Dermis microvascular lymphatic vessel endothelial cell (primary cell): Measurements from ENCODE around the gene IQCN. TPM values are rescaled to one million over a fixed set of nuclear protein-coding genes. Genes with fewer than 3 reads are reported as not detected.

Experiments
- DNase-seq, 2 donors: peaks; one replicate each; pipeline versions ENCODE4 v3.0.0 to v3.0.0-alpha.2; 2010; ENCODE audit warnings: low read depth in 2 of 2
- total RNA-seq: library from RNA; depleted of rRNA; stranded (reverse); fragments of >200 nt; gene quantifications from 2 replicates; pipeline ENCODE4 v1.2.1, GENCODE V29; 2014

The IQCN gene
- total RNA-seq, 1 donor from 2014 or later, result 0.13 TPM

DNA sequence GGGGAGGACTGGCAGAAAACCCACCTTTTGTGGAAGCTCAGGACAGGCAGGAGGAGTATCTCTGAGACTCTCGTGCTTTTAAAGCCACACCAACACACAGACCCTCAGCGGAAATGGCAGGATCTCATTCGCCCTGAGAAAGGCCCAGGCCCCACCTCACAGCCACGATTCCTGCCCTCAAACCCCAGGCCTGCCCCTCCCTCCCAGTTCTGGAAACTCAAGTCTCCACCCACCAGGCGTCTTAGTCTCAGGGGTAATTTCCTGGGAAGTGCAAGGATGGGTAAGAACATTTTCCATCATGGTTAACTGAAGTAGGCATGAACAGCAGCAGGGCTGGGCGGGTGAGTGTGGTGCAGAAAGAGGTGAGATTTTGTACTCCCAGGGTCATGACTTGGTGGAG, 40.1 kb downstream of the IQCN start:
- no peak for DNase-seq

DNA sequence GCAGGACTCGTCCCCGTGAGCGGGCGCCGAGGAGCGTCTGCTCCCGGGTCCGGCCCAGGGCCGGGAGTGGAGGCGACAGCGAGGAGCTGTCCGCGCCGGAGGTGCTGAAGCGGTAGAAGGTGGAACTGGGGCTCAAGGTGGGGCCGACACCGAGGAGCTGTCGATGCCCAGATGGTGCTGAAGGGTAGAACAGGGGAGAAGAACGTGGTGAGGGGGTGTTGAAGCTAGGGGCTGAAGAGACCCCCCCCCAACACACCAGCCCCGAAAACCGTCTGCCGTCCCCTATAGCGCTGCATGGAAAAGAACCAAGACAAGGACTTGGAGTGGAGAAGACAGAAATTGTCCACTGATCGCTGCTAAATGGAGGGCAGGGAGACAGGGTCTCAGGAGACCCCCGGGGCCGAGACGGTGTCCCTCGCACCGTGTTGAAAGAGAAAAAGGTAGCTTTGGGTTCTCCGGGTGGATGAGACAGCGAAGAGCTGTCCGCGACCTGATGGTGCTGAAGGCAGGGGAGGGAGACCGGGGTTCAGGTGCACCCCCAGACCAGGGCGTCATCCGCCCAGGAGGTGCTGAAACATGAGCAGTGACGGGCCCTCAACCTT, 40.9 kb downstream of the IQCN start:
- peak in 1 of 2 donors; percentile 59 for DNase-seq

DNA sequence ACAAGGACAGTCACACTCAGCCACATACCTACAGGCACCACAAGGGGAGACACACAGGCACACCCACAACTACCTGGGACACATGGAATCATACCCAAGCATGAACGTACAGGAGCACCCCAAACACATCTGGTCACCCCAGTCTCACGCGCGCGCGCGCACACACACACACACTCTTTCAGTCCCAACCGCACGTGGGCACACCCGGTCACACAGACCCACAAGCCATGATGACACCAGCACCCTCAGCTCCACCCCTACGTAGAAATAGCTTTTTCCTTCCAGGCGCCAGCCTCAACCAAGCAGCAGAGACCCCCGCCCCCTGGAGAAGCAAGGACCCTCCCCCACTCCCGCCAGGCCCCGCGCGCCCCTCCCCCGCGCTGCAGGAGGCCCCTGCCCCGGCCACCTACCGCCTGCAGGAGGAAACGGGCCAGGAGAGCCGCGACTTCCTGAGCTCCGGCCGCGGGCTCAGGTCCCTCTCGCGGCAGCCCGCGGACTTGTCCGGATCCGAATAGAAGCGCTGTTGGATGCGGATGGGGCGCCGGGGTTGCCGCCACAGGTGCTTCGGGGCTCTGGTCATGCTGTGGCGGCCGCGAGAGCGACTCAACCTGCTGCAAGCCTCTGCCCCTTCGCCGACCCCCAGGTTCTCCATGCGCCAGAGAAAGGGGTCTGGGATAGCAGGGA, 41.6 kb downstream of the IQCN start:
- peak in 1 of 2 donors; percentile 12 for DNase-seq

DNA sequence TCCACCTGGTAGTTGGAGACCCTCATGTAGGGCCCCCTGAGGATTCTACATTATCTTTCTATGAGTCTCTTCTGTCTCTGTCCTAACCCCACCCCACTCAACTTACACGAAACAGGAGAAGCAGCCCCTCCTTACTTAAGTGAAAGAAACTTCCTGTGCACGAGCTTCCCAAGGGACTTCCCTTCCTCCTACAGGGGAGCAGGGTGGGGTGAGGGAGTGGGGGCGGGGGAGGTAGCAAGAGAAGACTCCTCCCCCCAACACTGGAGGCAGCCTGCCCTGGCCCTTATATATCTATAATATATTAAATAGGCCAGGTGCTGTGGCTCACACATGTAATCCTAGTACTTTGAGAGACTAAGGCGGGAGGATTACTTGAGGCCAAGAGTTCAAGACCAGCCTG, 42.5 kb downstream of the IQCN start:
- no peak for DNase-seq

DNA sequence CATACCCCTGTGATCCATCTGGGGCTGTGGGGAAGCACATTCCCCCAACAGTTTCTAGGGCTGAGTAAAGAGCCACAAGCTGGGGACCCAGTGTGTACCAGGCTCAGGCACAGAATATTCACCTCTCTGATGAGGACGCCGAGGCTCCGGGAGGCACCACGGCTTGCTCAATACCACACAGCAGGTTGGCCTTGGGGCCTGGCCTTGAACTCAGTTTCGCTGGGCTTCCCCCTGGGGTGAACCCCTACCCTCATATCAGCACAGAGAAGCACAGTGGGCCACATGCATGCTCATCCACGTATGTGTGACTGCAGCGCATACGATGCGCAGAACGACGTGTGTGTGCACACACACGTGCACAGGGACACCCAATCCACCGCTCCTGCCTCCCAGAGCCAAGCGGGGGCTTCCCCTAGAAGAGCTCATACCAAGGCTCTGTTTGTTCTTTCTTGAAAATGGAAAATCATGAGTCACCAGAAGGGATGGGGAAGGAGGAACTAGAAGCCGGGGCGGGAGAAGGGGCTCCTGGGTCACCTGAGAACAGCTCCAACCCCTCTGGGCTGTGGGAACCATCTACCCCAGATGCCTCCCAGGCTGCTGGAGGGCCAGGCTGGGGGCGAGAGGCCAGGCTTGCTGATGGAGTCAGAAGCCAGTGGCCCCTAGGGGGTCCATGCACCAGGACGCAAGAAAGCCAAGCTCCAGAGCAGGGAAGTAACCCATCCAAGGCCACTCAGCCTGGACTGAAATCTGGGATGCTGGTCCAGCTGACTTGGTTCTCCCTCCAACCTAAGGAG, 43.1 kb downstream of the IQCN start:
- DNase-seq, result no peak

DNA sequence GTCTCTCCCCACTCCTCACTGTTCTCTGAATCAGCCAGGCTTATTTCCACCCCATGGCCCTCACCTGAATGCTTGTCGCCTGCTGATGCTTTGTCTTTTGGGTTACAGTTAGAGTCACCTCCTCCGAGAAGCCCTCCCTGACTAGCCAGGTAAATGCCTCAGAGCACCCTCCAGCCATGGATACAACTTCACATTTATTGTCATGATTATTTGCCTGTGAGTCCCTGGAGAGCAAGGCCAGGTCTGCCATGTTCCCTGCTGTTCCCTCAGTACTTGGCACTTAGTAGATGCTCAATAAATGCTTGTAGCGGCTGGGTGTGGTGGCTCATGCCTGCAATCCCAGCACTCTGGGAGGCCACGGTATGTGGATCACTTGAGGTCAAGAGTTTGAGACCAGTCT, 44.3 kb downstream of the IQCN start:
- DNase-seq, result no peak

DNA sequence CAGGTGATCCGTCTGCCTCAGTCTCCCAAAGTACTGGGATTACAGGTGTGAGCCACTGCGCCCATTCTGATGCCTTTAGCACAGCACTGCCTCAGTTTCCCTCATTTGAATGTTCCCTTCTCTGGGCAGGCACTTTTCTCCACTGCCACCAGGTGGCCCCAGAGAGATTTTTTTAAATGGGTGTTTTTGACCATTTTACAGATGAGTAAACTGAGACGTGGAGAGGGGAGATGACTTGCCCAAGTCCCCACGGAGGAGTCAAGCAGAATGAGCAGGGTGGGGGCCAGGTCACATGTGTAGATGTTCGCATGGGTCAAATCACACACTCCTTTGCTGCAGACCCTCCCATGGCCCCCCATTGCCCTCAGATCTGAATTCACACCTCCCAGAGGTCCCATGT, 44.8 kb downstream of the IQCN start:
- DNase-seq, result no peak

DNA sequence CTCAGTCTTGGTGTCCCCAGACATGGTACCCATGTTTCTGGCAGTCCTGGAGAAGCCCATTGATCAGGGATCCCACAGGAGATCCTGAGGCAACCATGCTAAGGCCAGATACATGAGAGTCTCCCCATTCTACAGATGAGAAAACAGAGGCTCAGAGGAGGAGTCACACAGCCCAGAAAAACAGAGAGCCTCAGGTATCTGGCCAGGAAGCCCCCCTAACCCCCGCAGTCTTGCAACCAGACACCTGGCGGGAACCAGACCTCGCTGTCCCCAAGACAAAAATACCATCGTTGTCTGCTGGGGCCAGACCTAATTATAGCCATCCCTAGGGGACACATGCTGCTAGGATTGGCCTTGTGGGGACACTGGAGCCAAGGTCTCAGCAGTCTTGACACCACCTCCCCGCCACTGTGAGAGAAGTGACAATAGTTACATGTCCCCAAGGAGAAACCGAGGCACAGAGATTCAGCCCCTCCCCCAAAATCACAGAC, 46.4 kb downstream of the IQCN start:
- DNase-seq, result no peak

DNA sequence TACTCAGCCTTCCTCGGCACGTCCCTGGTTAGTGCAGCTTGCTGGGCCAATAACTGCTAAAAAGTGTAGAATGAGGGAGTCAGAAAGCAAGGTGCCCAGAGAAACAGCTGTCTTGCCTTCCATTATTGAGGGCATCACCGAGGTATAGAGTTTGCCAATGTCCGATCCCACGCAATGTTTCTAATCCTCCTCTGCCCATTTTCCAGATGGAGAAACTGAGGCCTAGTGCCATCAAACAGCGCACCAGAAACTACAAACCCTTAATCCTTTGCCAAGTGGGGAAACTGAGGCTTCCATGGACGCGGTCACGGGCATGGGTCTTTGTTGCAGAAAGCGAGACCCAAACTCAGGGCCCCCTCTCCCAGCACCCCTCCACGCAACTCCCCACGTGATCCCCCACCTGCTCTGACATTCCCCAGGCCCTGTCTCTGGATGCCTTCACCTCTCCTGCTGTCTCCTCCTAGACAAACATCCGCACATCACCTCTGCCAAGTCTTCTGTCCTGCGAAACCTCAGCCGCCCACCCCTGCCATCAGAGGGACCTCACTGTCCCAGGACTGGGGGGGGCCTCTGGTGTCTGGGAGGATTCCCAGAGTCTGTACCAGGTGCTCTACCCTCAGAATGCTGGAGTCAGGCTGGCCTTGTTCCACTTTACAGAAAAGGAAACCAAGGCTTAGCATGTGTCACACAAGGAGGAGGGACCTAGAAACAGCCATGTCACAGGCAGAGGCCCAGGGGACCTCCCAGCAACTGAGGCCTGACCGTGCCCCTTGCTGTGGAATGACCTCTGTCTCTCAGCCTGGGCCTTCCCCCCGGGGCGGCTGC, 47.1 kb downstream of the IQCN start:
- no peak for DNase-seq

DNA sequence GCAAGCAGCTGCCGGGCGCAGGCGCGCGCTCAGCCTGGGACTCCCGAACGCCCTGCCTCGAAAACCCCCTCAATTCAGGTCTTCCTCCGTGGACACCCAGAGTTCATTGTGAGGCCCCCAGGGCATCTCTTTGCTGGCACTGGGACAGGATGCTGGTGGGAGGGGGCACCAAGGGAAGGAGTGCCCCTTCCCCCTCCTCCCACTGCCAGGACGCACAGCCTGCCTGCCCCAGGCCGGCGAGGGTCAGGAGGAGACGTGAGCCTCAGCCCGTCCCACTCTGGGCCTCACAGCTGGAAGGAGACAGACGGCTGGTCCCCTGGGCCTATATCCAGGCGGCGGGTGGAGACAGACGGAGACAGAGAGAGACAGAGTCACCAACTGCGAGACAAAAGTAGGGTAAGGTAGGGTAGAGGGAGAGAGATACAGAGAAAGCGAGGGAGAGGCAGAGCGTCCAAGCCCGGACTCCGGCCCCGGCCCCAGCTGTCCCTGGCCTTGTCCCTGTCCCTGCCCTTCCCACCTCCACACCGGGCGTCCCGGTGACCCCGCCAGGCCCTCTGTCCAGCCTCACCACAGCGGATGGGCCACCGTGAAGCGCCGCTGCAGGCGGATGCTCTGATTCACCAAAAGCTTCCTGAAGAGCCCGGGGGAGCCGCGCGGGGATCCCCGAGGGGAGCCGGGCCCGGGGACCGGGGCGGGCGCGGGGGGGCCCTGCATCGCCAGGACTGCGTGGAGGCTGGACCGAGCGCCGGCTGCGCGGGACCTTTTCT, 48.4 kb downstream of the IQCN start, which contains the start of gene PDE4C:
TSS of gene PDE4C (minus strand) at position 737 of the 767 bp plus-strand sequence. CDS start at position 714, 23 bp downstream.
- DNase-seq, result peak in 1 of 2 donors; percentile 62

DNA sequence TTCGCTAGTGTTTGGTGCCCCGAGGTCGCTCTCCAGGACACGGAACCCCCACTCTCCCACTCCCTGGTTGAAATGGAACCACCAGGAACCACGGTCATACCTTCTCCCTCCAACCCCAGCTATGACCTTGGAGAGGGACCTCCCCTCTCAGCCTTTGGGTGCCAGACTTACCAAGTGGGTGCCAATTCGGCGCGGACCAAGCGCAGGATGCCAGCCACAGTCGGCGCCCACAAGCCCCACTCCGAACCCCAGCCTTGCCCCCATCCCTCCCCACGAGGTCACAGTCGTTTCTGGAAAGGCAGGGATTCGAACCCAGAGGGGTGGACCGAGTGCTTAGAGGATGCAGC, 48.9 kb downstream of the IQCN start:
- DNase-seq, result no peak

DNA sequence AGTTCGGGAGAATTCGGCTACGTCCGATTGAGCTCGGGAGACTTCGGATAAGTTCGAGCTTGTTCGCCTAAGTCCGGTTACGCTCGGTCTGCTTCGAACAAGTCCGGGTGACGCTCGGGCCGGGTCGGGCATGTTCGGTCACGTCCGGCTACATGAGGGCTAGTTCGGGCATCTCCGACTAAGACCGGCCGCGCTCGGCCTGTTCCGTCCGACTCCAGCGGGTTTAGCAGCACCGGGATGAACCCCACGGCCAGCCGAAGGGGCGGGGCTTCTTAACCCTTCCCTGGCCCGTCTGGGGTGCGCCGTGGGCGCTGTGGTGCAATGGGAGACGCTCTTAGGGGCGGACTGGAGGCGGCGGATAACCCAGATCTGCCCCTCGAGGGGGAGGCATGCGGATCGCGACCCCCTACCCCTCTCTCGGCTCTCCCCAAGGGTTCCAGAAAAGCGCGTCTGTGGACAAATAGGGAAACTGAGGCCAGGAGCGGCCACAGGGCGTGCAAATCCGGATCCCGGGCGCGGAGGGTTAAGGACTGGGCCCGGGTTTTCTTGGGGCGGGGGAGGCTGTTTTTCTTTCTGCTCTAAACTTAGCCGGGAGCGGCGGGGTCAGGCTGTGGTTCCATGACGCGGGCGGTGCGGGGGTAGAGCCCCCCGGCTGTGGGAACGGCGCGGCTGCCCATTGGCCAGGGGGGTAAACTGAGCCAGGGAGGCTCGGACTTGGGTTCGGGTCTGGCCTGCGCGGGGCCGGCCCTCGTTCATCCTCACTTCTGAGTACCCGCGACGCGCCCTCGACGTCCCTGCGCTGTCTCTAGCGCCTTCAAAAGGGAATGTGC, 49.5 kb downstream of the IQCN start:
- DNase-seq, result peak; percentile 98

DNA sequence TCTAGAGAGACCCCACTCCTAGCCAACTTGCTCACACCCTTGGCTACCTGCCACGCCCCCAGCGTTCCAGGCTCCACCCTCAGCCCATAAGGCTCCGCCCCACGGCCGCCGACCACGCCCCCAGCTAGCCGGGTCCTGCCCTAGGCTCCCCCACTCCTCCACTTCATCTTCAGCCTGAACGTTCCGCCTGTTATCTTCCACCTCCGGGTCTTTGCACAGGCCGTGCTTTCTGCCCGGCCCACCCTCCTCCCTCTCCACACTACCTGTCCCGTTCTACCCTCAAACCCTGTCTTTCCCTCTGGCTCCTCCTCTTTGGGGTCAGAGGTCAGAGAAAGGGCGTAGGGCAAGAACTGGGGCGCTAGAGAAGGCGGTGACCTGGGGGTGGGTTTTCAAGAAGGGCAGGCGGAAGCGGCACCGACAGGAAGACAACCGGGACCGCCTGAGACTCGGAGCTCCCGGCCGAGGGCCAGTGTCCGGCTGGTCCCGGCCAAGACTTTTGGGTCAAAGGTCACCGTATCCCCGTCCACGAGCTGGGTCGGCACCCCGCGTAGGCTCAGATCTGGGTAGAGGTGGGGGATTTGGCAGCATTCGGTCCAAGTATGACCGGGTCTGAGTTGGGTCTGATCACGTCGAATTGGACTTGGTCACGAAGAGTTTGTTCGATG, 50.3 kb downstream of the IQCN start:
- DNase-seq, result no peak

DNA sequence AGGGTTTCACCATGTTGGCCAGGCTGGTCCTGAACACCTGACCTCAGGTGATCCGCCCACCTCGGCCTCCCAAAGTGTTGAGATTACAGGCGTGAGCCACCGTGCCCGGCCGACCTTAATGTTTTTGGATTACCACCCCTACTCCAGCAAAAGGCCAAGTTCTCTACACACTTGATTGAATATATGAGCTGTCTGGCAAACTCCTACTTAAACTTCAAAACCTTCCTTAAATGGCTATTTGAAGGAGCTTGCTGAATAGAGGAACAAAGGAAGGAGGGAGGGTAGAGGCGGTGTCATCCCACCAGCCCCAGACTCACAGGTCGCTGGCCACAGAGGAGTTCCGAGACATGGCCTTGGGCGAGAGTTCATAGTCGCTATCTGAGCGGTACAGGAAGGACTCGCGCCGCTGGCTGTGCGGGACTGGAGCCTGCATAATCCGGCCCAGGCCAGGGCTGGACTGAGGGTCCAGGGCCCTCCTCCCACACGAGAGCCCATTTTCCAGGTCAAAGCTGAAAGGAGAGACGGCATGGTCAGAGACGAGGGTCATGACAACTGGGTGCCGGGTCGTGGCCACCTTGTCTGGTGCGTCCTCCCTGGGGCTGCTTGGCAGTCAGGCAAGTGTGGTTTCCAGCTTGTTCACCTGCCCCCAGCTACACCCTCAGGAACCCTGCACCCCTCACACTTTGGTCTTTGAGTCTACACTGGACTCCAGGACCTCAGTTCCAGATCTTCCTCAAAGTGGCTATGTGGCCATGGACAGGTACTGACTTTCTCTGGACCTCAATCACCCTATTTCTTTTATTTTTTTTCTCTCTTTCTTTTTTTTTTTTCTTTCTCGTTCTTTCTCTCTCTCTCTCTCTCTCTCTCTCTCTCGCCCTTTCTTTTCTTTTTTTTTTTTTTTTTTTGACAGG, 52.2 kb downstream of the IQCN start:
- no peak for DNase-seq

DNA sequence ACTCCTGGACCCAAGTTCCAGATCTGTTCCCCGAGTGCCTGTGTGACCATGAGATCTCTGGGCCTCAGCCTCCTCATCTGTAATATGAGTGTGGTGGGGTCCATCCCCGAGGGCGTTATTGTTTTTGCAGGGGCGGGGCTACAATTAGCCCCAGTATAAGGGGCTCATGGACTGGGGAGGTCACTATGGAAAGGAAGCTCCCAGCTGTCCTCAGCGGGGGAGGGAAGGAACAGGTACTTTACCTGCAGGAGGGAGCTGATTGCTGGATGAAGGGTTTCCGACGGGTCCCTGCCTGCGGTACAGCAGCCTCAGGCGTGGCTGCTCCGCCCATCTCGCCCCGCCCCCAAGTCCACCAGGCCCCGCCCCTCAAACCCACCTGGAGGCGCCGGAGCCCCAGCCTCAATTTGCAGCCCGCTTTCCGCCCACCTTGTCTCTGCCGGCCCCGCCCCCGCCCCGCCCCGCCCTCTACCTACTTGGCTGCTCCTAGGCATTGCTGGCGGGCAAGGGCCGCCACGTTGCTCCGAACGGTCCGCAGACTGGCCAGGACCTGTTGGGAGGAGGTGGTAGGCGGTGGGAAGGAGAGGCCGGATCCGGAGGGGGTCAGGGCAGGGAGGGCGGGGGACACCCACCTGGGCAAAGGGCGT, 53.5 kb downstream of the IQCN start:
- DNase-seq, result no peak

DNA sequence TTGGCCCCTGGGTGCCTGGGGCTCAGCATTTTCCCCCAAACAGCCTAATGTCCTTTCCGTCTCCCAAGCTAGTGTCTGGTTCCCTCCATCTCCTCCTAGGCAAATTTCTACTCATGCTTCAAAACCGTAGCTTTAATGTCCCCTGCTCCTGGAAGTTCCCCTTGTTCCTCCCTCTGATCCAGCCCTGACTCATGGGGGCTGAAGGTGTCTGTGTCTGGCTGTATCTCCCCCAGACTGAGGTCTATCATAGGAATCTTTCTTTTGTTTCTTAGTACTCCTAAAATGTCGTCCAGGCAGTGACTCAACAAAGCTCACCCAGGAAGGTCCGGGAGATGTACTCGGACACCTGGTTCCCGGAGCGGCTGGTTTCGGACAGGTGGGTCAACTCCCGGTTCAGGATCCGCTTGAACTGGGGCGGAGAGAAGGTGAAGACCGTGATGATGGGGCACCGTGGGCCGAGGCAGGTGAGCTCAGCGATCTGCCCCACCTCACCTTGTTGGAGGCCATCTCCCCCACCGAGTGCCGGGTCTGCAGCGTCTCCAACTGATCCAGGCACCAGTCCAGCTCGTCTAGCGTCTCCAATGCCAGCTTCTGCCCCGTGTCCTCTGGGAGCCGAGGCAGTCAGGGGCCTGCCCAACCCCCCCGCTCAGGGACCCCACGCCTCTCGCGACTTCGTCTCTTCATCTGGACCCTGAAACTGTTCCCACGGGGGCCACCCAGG, 54.2 kb downstream of the IQCN start:
- no peak for DNase-seq

DNA sequence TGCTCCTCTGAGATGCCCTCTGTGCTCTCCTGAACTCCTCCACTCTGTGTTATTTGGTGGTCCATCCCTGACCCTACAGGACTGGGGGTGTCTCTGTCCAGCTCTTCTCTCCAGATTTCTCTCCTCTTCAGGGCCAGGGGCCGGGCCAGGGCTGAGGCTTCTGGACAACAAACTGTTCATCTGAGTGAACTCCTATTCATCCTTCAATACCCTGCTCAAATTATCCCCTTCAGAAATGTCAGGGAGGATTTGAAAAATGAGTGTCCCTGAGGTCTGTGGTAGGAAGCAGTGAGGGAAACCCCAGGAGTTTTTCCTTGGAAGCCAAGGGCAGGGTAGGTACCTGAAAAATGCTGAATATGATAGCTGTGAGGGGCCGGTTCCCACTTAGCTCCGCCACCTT, 55.7 kb downstream of the IQCN start:
- no peak for DNase-seq
